ENCODE results near the gene VPS35. TPM values are rescaled to one million over a fixed set of nuclear protein-coding genes. Genes with fewer than 3 reads are reported as not detected.

Gene VPS35
- total RNA-seq, 1 experiment from 2014 or later, result 181 TPM

DNA sequence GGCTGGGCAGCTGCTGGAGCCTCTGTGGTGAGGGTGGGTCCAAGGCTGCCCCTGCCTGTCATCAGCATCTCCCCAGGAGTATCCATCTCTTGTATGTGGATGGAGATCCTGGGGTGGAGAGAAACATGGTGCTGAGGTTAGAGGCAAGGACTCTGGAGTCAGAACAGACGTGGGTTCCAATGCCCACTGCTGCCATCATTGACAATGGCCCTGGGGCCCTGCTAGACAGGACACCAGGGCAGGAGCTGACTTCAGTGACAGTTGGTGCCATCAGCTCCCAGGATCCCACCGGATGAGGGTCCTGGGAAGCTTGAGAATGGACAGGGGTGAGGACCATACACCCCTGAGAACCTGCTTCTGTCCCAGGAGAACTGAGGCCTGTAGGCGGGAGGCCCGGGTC, 43.6 kb upstream of the VPS35 start:
- Mint-ChIP-seq H3K27ac (ENCODE audit: unreplicated experiment) (no peak overlapping the region), H3K36me3 (ENCODE audit: insufficient read depth, unreplicated experiment) (no peaks in the 10 kb centered on the region), H3K4me3 (ENCODE audit: low read depth, unreplicated experiment) (no peak overlapping the region), H3K4me1 (ENCODE audit: low read depth, unreplicated experiment) (no peaks in the 10 kb centered on the region), H3K9me3 (ENCODE audit: low read depth, unreplicated experiment) (no peaks in the 10 kb centered on the region), H3K27me3 (ENCODE audit: unreplicated experiment) (peaks cover 50% of the 10 kb centered on the region)
- BruUV-seq (replicated peaks), result no TSS peak
- DNase-seq, result no peak
- CTCF ChIA-PET, result no interaction called here
- TF ChIP-seq CTCF (IDR thresholded peaks at IDR 0.05; ENCODE audit: unreplicated experiment), result no peak
- intact Hi-C loops (cut with micrococcal nuclease; ENCODE audit: unreplicated experiment), result no loop called here

- H3K27me3 Mint-ChIP-seq (ENCODE audit: unreplicated experiment), result peaks cover 50% of the 10 kb centered on the region
- no peaks in the 10 kb centered on the region for H3K4me1 Mint-ChIP-seq (ENCODE audit: low read depth, unreplicated experiment)
- H3K36me3 Mint-ChIP-seq (ENCODE audit: insufficient read depth, unreplicated experiment), result no peaks in the 10 kb centered on the region
- H3K4me3 Mint-ChIP-seq (ENCODE audit: low read depth, unreplicated experiment), result no peak overlapping the region
- no peak for DNase-seq
- no peak for TF ChIP-seq CTCF (IDR thresholded peaks at IDR 0.05; ENCODE audit: unreplicated experiment)
- intact Hi-C loops (cut with micrococcal nuclease; ENCODE audit: unreplicated experiment), result no loop called here
- CTCF ChIA-PET, result no interaction called here
- no peaks in the 10 kb centered on the region for H3K9me3 Mint-ChIP-seq (ENCODE audit: low read depth, unreplicated experiment)
- BruUV-seq (replicated peaks), result no TSS peak
- no peak overlapping the region for H3K27ac Mint-ChIP-seq (ENCODE audit: unreplicated experiment)
These were observed 42.9 kb upstream of the VPS35 start for GRCh38 chr16:46731691-46732555.

DNA sequence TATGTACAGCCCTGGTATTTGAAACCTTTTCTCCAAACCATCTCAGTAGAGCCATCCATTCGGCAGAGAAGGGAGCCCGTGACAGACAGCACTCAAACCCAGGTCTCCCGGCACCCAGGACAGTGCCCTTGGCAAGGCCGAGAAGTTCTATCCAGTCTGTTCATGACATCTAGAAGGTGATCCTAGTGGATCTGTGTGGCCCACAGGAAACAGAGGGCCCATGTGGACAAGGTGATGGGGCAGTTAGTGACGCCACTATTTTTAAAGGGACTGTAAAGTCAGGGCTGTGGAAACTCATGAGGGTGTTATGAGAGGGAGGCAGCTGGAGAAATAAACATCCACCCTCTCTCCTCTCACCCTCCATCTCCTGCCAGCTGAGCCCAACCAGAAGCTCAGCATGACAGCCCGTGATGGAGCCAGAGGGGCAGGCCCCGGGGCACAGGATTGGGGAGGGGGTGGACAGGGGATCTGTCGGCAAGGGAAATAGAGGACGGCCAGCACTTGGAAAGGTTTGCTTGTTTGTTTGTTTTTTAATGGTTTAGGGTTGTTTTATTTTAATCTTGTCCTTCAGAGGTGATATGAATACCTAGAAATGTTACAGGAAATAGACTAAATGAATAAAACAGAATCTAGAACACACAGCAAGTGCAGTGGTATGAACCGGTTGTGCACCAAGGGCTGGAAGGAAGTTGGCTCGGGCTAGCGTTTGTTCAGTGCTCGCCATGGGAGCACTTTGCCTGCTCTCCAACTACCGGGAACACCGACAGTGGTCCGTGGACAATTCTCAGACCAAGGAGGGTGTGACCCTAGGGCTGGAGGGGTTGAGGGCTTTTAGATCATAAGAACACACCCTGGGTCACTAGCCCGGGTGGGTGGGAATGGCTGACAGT, 42.1 kb upstream of the VPS35 start:
- no peaks in the 10 kb centered on the region for H3K36me3 Mint-ChIP-seq (ENCODE audit: insufficient read depth, unreplicated experiment)
- DNase-seq, result no peak
- BruUV-seq (replicated peaks), result no TSS peak
- H3K4me1 Mint-ChIP-seq (ENCODE audit: low read depth, unreplicated experiment), result no peaks in the 10 kb centered on the region
- no peak overlapping the region for H3K4me3 Mint-ChIP-seq (ENCODE audit: low read depth, unreplicated experiment)
- H3K9me3 Mint-ChIP-seq (ENCODE audit: low read depth, unreplicated experiment), result no peaks in the 10 kb centered on the region
- H3K27me3 Mint-ChIP-seq (ENCODE audit: unreplicated experiment), result peaks cover 50% of the 10 kb centered on the region
- no peak overlapping the region for H3K27ac Mint-ChIP-seq (ENCODE audit: unreplicated experiment)
- CTCF ChIA-PET, result no interaction called here
- intact Hi-C loops (cut with micrococcal nuclease; ENCODE audit: unreplicated experiment), result no loop called here
- no peak for TF ChIP-seq CTCF (IDR thresholded peaks at IDR 0.05; ENCODE audit: unreplicated experiment)

- intact Hi-C loops (cut with micrococcal nuclease; ENCODE audit: unreplicated experiment), result no loop called here
- no peak overlapping the region for H3K4me3 Mint-ChIP-seq (ENCODE audit: low read depth, unreplicated experiment)
These were observed 41.1 kb upstream of the VPS35 start for GRCh38 chr16:46730126-46730525.

More at GRCh38 chr16:46730126-46730525, 41.1 kb upstream of the VPS35 start:
- CTCF ChIA-PET, result no interaction called here
- Mint-ChIP-seq H3K9me3 (ENCODE audit: low read depth, unreplicated experiment) (no peaks in the 10 kb centered on the region), H3K4me1 (ENCODE audit: low read depth, unreplicated experiment) (no peaks in the 10 kb centered on the region), H3K27me3 (ENCODE audit: unreplicated experiment) (peaks cover 50% of the 10 kb centered on the region), H3K27ac (ENCODE audit: unreplicated experiment) (no peak overlapping the region), H3K36me3 (ENCODE audit: insufficient read depth, unreplicated experiment) (no peaks in the 10 kb centered on the region)
- BruUV-seq (replicated peaks), result no TSS peak
- no peak for TF ChIP-seq CTCF (IDR thresholded peaks at IDR 0.05; ENCODE audit: unreplicated experiment)
- DNase-seq, result no peak

Measured in Calu3 (cell line).